GM18909 (cell line): ENCODE results near the gene ALOX15B.

ENCODE experiments used
- ATAC-seq: cut with Tn5 transposase; IDR thresholded peaks from one replicate; pipeline ENCODE4 v1.9.1; 2021; ENCODE audit warnings: mild to moderate bottlenecking; ENCODE audit not compliant: unreplicated experiment, poor library complexity

The ALOX15B gene

GRCh38 chr17:8031950-8032349 lies 6.9 kb upstream of the ALOX15B start:
- no peak for ATAC-seq

GRCh38 chr17:8032442-8032841 lies 6.4 kb upstream of the ALOX15B start:
- no peak for ATAC-seq

GRCh38 chr17:8039611-8040168 lies 831 bp downstream of the ALOX15B start:
- ATAC-seq = no peak

GRCh38 chr17:8041249-8041928 lies 2.5 kb downstream of the ALOX15B start:
- no peak for ATAC-seq

GRCh38 chr17:8041979-8042378 lies 3.1 kb downstream of the ALOX15B start:
- no peak for ATAC-seq

DNA sequence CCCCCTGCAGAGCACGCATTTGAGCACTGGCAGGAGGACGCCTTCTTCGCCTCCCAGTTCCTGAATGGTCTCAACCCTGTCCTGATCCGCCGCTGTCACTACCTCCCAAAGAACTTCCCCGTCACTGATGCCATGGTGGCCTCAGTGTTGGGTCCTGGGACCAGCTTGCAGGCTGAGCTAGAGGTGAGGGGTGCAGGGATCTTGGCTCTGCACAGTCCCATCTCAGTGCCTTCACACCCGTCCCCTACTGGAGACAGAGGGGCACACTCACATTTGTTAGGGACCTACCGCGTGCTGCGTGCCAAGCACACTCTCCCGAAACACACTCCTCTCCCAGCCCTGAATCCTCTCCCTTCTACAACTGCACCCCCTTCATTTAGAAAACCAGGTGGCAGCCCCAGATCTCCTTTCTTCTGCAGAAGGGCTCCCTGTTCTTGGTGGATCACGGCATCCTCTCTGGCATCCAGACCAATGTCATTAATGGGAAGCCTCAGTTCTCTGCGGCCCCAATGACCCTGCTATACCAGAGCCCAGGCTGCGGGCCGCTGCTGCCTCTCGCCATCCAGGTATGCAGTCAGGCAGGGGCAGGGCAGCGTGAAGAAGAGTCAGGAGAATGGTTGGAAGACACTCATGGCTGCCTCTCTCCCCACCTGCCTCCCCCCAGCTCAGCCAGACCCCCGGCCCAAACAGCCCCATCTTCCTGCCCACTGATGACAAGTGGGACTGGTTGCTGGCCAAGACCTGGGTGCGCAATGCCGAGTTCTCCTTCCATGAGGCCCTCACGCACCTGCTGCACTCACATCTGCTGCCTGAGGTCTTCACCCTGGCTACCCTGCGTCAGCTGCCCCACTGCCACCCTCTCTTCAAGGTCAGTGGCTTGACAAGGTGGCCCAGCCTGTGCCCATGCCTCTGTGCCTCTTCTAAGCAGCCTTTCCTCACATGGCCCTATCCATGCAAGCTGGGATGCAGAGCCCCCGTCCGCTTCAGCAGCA lies 6.3 kb downstream of the ALOX15B start:
- no peak for ATAC-seq

DNA sequence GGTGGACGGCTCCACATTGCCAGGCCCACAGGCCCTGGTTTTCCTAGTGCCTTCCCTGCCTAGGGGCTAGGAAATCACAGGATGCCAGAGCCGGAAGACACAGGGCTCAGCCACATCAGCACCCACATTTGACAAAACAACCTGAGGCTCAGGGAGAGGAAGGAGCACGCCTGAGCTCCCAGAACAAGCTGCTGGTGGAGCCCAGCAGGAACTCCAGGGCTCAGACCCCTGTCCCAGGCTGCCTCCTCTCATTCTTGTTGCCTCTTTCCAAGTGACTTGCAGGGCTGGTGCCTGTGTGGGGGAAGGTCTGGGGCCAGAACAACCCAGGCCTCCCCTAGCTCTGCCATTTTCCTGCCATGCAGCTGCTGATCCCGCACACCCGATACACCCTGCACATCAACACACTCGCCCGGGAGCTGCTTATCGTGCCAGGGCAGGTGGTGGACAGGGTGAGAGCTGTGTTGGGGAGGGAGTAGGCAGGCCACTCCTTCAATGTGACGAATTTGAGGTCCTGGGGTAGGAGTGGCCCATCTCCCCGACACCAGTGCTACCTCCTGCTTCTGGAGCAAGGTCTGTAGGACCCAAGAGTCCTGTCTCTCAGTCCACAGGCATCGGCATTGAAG lies 7.6 kb downstream of the ALOX15B start:
- ATAC-seq = no peak

GRCh38 chr17:8046929-8047768 lies 8.3 kb downstream of the ALOX15B start:
- no peak for ATAC-seq

GRCh38 chr17:8047769-8048110 lies 8.9 kb downstream of the ALOX15B start:
- no peak for ATAC-seq

- ATAC-seq = no peak
Measured at GRCh38 chr17:8048236-8048635, 9.4 kb downstream of the ALOX15B start.

DNA sequence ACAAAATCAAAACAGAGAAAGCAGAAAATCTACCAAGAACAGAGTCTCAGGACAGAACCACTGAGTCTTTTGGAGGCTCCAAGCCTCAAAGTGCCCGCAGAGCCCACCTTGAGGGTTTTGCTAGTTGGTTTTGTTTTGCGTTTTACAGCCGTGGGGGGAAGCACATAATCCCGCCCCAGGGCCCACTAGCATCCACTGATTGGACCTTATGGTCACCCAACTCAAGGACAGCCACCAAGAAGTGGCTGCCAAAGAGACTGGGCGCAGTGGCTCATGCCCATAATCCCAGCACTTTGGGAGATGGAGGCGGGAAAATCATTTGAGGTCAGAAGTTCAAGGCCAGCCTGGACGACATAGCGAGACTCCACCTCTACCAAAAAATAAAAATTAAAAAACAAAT lies 9.9 kb downstream of the ALOX15B start:
- ATAC-seq = no peak

GRCh38 chr17:8051831-8052230 lies 13.0 kb downstream of the ALOX15B start:
- no peak for ATAC-seq

DNA sequence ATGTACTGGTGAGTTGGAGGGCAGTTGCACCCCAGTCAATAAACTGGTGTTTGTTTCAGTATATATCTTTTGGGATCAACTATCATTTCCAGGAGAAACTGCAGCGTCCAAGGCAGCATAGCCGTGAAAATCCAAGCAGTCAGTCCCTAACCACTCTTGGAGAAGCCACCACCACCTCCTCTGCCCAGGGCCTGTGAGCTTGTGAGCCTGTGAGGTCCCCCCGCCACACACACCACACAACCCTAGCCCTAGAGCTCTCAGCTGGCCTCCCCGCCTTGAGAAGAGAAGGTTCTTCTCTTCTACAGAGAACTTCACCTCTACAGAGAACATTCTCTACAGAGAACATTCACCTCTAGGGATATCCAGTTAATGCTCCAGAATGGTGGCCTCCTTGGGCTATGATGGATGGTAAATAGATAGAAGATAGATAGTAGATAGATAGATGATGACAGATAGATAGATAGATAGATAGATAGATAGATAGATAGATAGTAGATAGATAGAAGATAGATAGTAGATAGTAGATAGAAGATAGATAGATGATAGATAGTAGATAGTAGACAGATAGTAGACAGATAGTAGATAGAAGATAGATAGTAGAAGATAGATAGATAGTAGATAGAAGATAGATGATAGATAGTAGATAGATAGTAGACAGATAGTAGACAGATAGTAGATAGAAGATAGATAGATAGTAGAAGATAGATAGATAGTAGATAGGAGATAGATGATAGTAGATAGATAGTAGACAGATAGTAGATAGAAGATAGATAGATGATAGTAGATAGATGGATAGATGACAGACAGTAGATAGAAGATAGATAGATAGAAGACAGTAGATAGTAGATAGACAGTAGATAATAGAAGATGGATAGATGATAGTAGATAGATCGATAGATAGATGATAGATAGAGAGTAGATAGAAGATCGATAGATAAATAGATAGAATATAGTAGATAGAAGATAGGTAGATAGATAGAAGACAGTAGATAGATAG lies 13.7 kb downstream of the ALOX15B start:
- ATAC-seq = no peak

DNA sequence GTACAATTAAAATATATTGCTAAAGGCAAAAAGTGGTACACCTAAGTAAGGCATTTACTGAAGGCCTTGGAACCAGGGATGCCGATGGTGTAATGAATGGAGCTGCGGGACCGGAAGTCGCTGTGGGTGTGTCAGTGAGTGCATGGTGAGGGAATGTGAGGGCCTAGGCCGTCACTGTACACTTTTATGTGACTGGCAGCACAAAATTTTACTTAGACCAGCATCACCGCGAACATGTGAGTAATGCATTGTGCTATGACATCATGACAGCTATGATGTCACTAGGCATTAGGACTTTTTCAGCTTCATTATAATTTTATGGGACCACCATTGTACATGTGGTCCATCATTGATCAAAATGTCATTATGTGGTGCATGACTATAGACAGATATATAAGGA lies 14.7 kb downstream of the ALOX15B start:
- ATAC-seq = no peak

GRCh38 chr17:8055851-8056231 lies 17.0 kb downstream of the ALOX15B start:
- no peak for ATAC-seq

DNA sequence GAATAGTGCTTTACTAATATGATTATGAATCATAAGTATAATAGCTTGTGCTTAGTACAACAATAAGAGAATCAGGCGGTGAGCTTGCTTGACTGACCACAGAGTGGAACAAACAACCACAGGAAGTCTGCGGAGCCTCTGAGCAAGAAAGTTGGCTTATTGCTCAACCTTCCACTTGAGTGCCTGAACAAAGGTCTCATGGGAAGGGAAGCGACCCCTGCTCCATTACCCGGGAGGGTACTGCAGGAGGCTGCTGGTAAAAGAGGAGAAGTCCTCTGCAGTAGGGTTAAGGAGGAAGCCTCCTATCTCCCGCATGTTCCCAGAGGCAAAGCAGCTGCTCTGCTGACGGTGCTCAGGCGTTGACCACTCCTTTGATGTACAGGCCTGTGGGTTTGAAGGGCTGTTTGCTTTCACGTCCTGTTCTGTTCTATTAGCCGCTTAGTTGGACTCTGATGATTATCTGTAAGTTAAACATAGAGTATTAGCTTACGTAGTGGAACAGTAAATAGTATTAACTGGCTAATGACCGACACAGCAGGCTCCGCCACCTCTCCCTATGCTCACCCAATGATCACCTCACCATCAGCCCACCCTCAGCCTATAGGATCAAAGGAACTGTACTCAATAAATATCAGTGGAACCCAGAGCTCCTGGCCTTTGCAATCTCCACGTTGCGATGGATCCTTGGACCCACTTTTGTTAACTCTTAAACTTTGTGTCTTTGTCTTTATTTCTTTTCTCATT lies 17.5 kb downstream of the ALOX15B start:
- ATAC-seq = peak; percentile 69

- ATAC-seq = no peak
Measured at GRCh38 chr17:8056976-8057625, 18.2 kb downstream of the ALOX15B start.

- ATAC-seq = no peak
Measured at GRCh38 chr17:8057691-8058114, 18.8 kb downstream of the ALOX15B start.
